Measurements from ENCODE around the gene NLN.
"Not testable (repeated sequence)": the region's sequence is repeated elsewhere in the genome, so short reads cannot be mapped to it uniquely, and the experiment has no call there.

The NLN gene

GRCh38 chr5:65832603-65833228, 110.7 kb downstream of the NLN start:
- DNase-seq (ENCODE audit: low read depth), result no peak

- no peak for DNase-seq (ENCODE audit: low read depth)
These were observed 111.8 kb downstream of the NLN start for GRCh38 chr5:65833780-65834179.

DNA sequence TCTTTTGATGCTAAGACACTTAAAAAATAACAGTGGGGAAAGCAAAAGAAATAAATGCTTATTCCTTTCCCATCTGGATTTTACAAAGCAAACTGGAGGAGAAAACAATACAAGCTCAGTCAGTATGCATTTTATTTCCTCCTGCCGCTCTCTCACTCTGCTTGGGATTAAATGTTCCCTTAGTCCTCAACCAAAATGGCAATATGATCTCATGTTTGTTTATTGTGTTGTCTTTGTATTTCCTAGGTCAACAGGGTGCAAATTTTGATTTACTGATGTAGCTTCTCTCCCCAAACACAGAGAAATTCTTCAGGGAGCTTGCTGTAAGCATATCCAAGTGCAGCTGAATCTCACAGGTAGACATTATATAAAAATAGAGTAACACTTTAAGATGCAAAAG, 112.3 kb downstream of the NLN start:
- DNase-seq (ENCODE audit: low read depth), result no peak

DNA sequence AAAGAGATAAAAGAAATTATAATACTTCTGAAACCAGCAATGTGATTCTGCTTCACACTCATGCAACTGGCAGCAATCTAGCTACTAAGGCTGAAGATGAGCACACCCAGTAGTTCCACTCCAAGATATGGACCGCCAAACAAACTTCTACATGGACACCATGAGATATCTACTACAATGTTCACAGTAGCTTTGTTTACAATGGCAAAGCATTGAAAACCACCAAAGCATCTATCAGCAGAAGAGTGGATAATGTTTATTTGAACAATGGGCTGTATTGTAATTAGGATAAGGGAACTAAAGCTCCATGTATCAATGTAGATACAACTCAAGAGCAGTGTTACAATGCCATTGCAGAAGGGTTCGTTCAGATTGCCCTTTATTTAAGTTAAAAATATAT, 113.2 kb downstream of the NLN start:
- DNase-seq (ENCODE audit: low read depth), result no peak

- DNase-seq (ENCODE audit: low read depth), result no peak
These were observed 115.1 kb downstream of the NLN start for GRCh38 chr5:65837139-65837538.

- not testable (repeated sequence) for DNase-seq (ENCODE audit: low read depth)
These were observed 117.2 kb downstream of the NLN start for GRCh38 chr5:65839170-65839569.

- DNase-seq (ENCODE audit: low read depth), result no peak
These were observed 118.1 kb downstream of the NLN start for GRCh38 chr5:65840071-65840470.

- not testable (repeated sequence) for DNase-seq (ENCODE audit: low read depth)
These were observed 122.8 kb downstream of the NLN start for GRCh38 chr5:65844763-65845162.

DNA sequence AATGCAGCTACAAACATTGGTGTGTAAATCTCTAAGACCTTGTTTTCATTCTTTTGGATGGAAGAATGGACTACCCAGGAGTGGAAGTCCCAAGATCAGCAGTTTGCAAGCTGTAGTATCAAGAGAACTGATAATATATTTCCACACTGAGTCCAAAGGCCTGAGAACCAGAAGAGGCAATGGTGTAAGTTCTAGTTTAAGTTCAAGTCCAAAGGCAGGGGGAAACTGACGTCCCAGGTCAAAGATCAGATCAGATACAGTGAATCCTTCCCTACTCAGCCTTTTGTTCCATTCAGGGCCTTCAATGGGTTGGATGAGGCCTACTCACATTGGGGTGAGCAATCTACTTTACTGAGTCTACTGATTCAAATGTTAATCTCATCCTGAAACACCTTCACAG, 124.1 kb downstream of the NLN start:
- no peak for DNase-seq (ENCODE audit: low read depth)

- not testable (repeated sequence) for DNase-seq (ENCODE audit: low read depth)
These were observed 125.0 kb downstream of the NLN start for GRCh38 chr5:65847019-65847418.

DNA sequence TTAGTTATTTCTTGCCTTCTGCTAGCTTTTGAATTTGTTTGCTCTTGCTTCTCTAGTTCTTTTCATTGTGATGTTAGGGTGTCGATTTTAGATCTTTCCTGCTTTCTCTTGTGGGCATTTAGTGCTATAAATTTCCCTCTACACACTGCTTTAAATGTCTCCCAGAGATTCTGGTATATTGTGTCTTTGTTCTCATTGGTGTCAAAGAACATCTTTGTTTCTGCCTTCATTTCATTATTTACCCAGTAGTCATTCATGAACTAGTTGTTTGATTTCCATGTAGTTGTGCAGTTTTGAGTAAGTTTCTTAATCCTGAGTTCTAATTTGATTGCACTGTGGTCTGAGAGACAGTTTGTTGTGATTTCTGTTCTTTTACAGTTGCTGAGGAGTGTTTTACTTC, 127.9 kb downstream of the NLN start:
- DNase-seq (ENCODE audit: low read depth), result not testable (repeated sequence)

DNA sequence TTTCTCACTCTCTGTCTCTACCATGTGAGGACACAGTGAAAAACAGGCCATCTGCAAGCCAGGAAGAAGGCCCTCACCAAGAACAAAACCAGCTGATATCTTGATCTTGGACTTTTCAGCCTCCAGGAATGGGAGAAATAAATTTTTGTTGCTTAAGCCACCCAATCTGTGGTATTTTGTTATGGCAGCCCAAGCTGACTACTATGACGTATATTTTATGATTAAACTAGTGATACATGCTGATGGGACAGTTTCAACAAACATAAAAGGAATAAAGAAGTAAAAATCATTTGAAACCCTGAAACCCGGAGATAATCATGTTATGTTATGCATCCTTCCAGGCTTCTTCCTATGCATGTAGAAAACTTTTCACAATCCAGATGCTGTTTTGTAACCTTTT, 132.9 kb downstream of the NLN start:
- no peak for DNase-seq (ENCODE audit: low read depth)

- DNase-seq (ENCODE audit: low read depth), result no peak
These were observed 133.8 kb downstream of the NLN start for GRCh38 chr5:65855766-65856315.

DNA sequence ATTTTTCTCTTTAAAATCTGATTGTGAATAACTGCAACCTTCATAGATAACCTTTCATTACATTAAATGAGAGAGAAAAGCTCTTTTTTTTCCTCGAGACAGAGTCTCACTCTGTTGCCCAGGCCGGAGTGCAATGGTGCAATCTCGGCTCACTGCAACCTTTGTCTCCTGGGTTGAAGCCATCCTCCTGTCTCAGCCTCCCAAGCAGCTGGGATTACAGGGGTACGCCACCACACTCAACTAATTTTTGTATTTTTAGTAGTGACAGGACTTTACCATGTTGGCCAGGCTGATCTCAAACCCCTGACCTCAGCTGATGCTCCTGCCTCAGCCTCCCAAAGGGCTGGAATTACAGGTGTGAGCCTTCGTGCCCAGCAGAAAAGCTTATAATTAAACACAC, 134.5 kb downstream of the NLN start:
- DNase-seq (ENCODE audit: low read depth), result no peak

DNA sequence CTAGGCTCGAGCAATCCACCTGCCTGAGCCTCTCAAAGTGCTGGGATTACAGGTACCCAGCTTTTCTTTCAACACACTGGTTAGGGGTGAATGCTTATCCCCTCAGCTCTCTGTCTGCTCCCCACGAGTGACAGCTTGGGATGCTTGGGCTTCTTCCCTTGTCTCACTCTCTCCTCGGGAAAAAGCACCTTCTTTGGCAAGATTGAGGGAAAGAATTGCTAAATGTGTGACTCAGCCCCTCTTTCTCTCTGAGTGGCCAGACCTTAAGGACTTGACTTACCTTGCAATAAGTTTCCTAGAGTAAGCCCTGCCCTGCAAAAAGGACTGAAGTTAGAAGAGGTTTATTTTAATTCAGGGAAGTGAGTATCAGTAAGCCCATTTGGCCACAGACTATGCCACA, 136.3 kb downstream of the NLN start:
- no peak for DNase-seq (ENCODE audit: low read depth)

DNA sequence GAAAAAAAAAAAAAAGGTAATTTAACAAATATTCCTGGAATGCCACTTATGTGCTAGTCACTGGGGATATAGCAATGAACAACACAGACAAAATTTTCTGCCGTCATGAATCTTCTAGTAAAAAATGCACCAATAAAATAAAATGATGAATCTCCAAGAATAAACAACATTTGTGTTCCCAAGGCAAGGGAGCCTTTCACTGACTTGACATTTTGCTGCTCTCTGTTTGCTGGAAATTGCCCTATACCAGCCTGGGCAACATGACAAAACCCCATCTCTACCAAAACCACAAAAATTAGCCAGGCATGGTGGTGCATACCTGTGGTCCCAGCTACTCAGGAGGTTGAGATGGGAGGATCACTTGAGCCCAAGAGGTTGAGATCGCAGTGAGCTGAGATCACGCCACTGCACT, 139.8 kb downstream of the NLN start:
- DNase-seq (ENCODE audit: low read depth), result no peak

DNA sequence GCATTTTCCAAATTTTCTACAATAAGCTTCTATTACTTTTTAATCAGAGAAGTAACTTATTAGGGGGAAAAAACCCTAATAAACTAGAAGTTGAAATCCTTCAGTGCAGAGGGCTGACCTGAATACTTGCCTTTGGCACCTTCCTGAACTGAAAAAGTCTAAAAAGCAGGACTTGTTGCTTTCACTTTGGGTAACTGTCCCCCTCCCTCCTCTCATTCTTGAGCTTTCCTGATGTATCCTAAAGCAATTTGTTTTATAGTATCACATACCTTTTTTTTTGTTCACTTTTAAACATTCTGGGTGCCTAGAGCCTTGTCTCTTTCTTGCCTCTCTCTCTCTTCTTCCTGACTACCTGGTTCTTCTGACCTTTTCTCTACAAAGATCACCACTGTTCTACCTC, 140.4 kb downstream of the NLN start:
- no peak for DNase-seq (ENCODE audit: low read depth)

- no peak for DNase-seq (ENCODE audit: low read depth)
These were observed 141.7 kb downstream of the NLN start for GRCh38 chr5:65863747-65864146.

- DNase-seq (ENCODE audit: low read depth), result peak; percentile 6
These were observed 145.0 kb downstream of the NLN start for GRCh38 chr5:65866837-65867521.

DNA sequence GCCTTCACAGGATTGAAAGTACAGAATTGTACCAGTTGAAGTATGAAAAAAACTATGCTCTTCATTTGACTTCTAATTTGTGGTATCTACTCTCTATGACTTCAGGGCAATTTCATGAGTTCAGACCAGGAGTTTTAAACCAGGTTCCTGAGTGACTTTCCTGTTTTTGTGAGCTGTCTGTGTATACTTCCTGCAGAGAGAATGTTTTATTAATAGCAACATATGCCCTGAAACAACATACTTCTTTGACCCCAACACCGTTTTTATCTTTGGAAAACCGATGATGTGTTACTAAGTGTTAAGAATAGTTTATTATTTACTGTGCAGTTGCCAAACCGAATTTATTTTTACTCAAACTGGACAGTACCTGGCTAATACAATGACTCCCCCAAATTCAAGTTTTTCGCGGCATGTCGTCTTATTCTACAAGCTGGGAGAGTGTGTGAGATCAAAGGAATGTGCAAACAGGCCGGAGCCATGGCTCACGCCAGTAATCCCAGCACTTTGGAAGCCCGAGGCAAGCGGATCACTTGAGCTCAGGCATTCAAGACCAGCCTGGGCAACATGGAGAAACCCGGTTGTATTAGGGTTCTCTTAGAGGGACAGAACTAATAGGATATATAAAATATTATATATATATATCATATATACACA, 145.7 kb downstream of the NLN start:
- no peak for DNase-seq (ENCODE audit: low read depth)

GRCh38 chr5:65868509-65868908, 146.5 kb downstream of the NLN start:
- DNase-seq (ENCODE audit: low read depth), result no peak

DNA sequence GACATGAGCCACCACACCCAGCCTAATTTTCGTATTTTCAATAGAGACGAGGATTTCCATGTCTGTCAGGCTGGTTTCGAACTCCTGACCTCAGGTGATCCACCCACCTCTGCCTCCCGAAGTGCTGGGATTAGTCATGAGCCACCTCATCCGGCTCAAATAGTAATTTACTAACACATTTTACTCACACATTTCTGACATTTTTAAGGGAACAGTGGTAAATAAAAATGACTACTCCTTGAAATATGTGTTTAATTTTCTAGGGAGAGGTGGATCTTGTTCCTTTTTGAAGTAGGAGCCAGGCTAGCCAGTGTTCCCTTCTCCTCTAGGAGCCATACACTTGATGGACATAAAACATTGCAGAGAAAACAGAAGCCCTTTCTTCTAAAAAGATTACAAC, 149.2 kb downstream of the NLN start:
- DNase-seq (ENCODE audit: low read depth), result no peak

DNA sequence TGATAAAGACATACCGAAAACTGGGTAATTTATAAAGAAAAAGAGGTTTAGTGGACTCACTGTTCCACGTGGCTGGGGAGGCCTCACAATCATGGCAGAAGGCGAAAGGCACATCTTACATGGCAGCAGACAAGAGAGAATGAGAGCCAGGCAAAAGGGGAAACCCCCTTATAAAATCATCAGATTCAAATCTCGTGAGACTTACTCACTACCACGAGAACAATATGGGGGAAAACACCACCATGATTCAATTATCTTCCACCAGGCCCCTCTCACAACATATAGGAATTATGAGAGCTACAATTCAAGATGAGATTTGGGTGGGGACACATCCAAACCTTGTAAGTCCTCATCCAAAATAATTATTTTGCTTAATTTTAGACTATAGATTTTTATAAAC, 149.8 kb downstream of the NLN start:
- DNase-seq (ENCODE audit: low read depth), result not testable (repeated sequence)

All from stimulated activated CD4-positive, alpha-beta T cell treated with anti-CD3 and anti-CD28 coated beads, Interleukin-2, amount 100 ng/mL, for 4 hours (primary cell).